GM18511 (cell line): ENCODE measurements around the gene BANP.
"Not testable (repeated sequence)": the region's sequence is repeated elsewhere in the genome, so short reads cannot be mapped to it uniquely, and the experiment has no call there.

Source experiments
- ATAC-seq: cut with Tn5 transposase; IDR thresholded peaks from one replicate; pipeline ENCODE4 v1.9.1; 2021; ENCODE audit warnings: mild to moderate bottlenecking, moderate library complexity; ENCODE audit not compliant: unreplicated experiment

Gene BANP

GRCh38 chr16:88094253-88094575 is 143.0 kb downstream of the BANP start:
- ATAC-seq: not testable (repeated sequence)

- not testable (repeated sequence) for ATAC-seq
These were observed 143.7 kb downstream of the BANP start for GRCh38 chr16:88094900-88095299.

- not testable (repeated sequence) for ATAC-seq
These were observed 145.4 kb downstream of the BANP start for GRCh38 chr16:88096659-88097058.

GRCh38 chr16:88098731-88099562 is 147.7 kb downstream of the BANP start:
- not testable (repeated sequence) for ATAC-seq

GRCh38 chr16:88099563-88099890 is 148.3 kb downstream of the BANP start:
- no peak for ATAC-seq

GRCh38 chr16:88099956-88100355 is 148.7 kb downstream of the BANP start:
- not testable (repeated sequence) for ATAC-seq

- not testable (repeated sequence) for ATAC-seq
These were observed 149.8 kb downstream of the BANP start for GRCh38 chr16:88100801-88101622.

- not testable (repeated sequence) for ATAC-seq
These were observed 150.4 kb downstream of the BANP start for GRCh38 chr16:88101623-88102105.

- no peak for ATAC-seq
These were observed 151.4 kb downstream of the BANP start for GRCh38 chr16:88102597-88102996.

- no peak for ATAC-seq
These were observed 151.8 kb downstream of the BANP start for GRCh38 chr16:88103011-88103410.

GRCh38 chr16:88103581-88104188 is 152.5 kb downstream of the BANP start:
- ATAC-seq: no peak

GRCh38 chr16:88104363-88104762 is 153.1 kb downstream of the BANP start:
- not testable (repeated sequence) for ATAC-seq

GRCh38 chr16:88105574-88106140 is 154.4 kb downstream of the BANP start:
- not testable (repeated sequence) for ATAC-seq

GRCh38 chr16:88106566-88106965 is 155.3 kb downstream of the BANP start:
- not testable (repeated sequence) for ATAC-seq

- no peak for ATAC-seq
These were observed 157.5 kb downstream of the BANP start for GRCh38 chr16:88108762-88109161.

GRCh38 chr16:88109726-88110621 is 158.7 kb downstream of the BANP start:
- ATAC-seq: not testable (repeated sequence)

- ATAC-seq: not testable (repeated sequence)
These were observed 159.8 kb downstream of the BANP start for GRCh38 chr16:88110875-88111494.

GRCh38 chr16:88111976-88112375 is 160.7 kb downstream of the BANP start:
- ATAC-seq: not testable (repeated sequence)

GRCh38 chr16:88113545-88114045 is 162.4 kb downstream of the BANP start:
- ATAC-seq: no peak
